ENCODE data around the gene DSCAML1. TPM values are rescaled to one million over a fixed set of nuclear protein-coding genes. Genes with fewer than 3 reads are reported as not detected.
A peak's percentile ranks its signal among the peaks of the same experiment; 100 is the strongest.
"Not testable (repeated sequence)": the region's sequence is repeated elsewhere in the genome, so short reads cannot be mapped to it uniquely, and the experiment has no call there.

The DSCAML1 gene
- total RNA-seq, 1 experiment from 2014 or later: 0.15 TPM

- Histone ChIP-seq H2BK5ac (ENCODE audit: insufficient read length, low read length) (no peak overlapping the region), H3K18ac (ENCODE audit: insufficient read length, low read depth, low read length) (no peak overlapping the region), H4K91ac (ENCODE audit: insufficient read length, low read depth, low read length) (no peak overlapping the region), H3K79me1 (ENCODE audit: insufficient read depth, low read depth, low read length, poor library complexity, severe bottlenecking) (no peaks in the 10 kb centered on the region), H3K4ac (ENCODE audit: low read depth, low read length) (no peak overlapping the region), H3T11ph (ENCODE audit: low read length) (no peak overlapping the region), H3K27me3 (ENCODE audit: insufficient read depth, low read length) (no peaks in the 10 kb centered on the region), H2AK5ac (ENCODE audit: insufficient read length, low read length) (no peak overlapping the region), H3K14ac (ENCODE audit: insufficient read depth, low read length) (no peak overlapping the region), H4K20me1 (ENCODE audit: control insufficient read depth, insufficient read depth, insufficient read length) (no peaks in the 10 kb centered on the region), H4K5ac (ENCODE audit: insufficient read length, low read depth, low read length) (no peak overlapping the region), H3K56ac (ENCODE audit: insufficient read length, low read depth, low read length) (no peak overlapping the region), H2AFZ (ENCODE audit: low read length) (no peak overlapping the region), H3K23ac (ENCODE audit: insufficient read length, low read depth, low read length) (no peak overlapping the region), H3K9me3 (ENCODE audit: control insufficient read depth, low read depth, low read length) (no peaks in the 10 kb centered on the region), H3K9ac (ENCODE audit: extremely low read depth, insufficient read length, low read length) (no peak overlapping the region), H3K4me1 (ENCODE audit: insufficient read depth, low read length) (no peaks in the 10 kb centered on the region), H4K8ac (replicated peaks; ENCODE audit: insufficient read length, low read depth, low read length) (no peak overlapping the region), H3K79me2 (ENCODE audit: insufficient read depth, low read length) (no peaks in the 10 kb centered on the region), H2BK120ac (ENCODE audit: low read depth, low read length, poor library complexity, severe bottlenecking) (no peak overlapping the region), H3K27ac (ENCODE audit: insufficient read length, low read depth, low read length) (no peak overlapping the region), H2BK15ac (ENCODE audit: low read depth, low read length) (no peak overlapping the region), H3K23me2 (ENCODE audit: insufficient read length, low read depth, low read length, poor library complexity, severe bottlenecking) (peaks cover 3% of the 10 kb centered on the region), H2BK12ac (ENCODE audit: insufficient read length, low read depth, low read length) (no peak overlapping the region), H2BK20ac (ENCODE audit: low read depth, low read length, poor library complexity, severe bottlenecking) (no peak overlapping the region), H3K4me2 (ENCODE audit: insufficient read depth, insufficient read length, low read length) (no peak overlapping the region)
- H3K4me1 Mint-ChIP-seq: peaks cover 53 to 64% of the 10 kb centered on the region in 2 experiments
- H3K27me3 Mint-ChIP-seq (ENCODE audit: low read depth): peaks cover 13% of the 10 kb centered on the region
- H3K9me3 Mint-ChIP-seq: no peaks in the 10 kb centered on the region; a peak in 1 of 5 replicates
- H3K4me3 Mint-ChIP-seq: no peak overlapping the region
- WGBS (ENCODE audit: extremely low coverage, insufficient read length, low lambda C conversion rate): no CpG with 5 or more reads among the region's 7 CpGs
- no peak for TF ChIP-seq CTCF (conservative IDR thresholded peaks at IDR 0.05)
- H3K27ac Mint-ChIP-seq: no peak overlapping the region; a peak in 1 of 7 replicates
- no peak for DNase-seq
- H3K36me3 Mint-ChIP-seq (ENCODE audit: insufficient read depth in 1 of 3, low read depth in 3 of 3): no peaks in the 10 kb centered on the region
Measured at GRCh38 chr11:117814204-117814765, 17.3 kb upstream of the DSCAML1 start.

- not testable (repeated sequence) for H3K36me3 Mint-ChIP-seq (ENCODE audit: insufficient read depth in 1 of 3, low read depth in 3 of 3); H2AFZ ChIP-seq (ENCODE audit: low read length); H3K14ac ChIP-seq (ENCODE audit: insufficient read depth, low read length); H2BK12ac ChIP-seq (ENCODE audit: insufficient read length, low read depth, low read length); H3K9me3 ChIP-seq (ENCODE audit: control insufficient read depth, low read depth, low read length); H3K23me2 ChIP-seq (ENCODE audit: insufficient read length, low read depth, low read length, poor library complexity, severe bottlenecking); H2BK15ac ChIP-seq (ENCODE audit: low read depth, low read length); H3K18ac ChIP-seq (ENCODE audit: insufficient read length, low read depth, low read length); H3K4ac ChIP-seq (ENCODE audit: low read depth, low read length); H2BK5ac ChIP-seq (ENCODE audit: insufficient read length, low read length); H3K9me3 Mint-ChIP-seq; H3K27ac Mint-ChIP-seq; H3T11ph ChIP-seq (ENCODE audit: low read length); H3K27me3 ChIP-seq (ENCODE audit: insufficient read depth, low read length); H3K56ac ChIP-seq (ENCODE audit: insufficient read length, low read depth, low read length); H4K91ac ChIP-seq (ENCODE audit: insufficient read length, low read depth, low read length); H4K20me1 ChIP-seq (ENCODE audit: control insufficient read depth, insufficient read depth, insufficient read length); H3K27ac ChIP-seq (ENCODE audit: insufficient read length, low read depth, low read length); DNase-seq; H3K79me2 ChIP-seq (ENCODE audit: insufficient read depth, low read length); H2BK20ac ChIP-seq (ENCODE audit: low read depth, low read length, poor library complexity, severe bottlenecking); H3K23ac ChIP-seq (ENCODE audit: insufficient read length, low read depth, low read length); H2AK5ac ChIP-seq (ENCODE audit: insufficient read length, low read length); H3K4me1 ChIP-seq (ENCODE audit: insufficient read depth, low read length); H4K5ac ChIP-seq (ENCODE audit: insufficient read length, low read depth, low read length); H4K8ac ChIP-seq (replicated peaks; ENCODE audit: insufficient read length, low read depth, low read length); H3K79me1 ChIP-seq (ENCODE audit: insufficient read depth, low read depth, low read length, poor library complexity, severe bottlenecking); H2BK120ac ChIP-seq (ENCODE audit: low read depth, low read length, poor library complexity, severe bottlenecking); H3K4me2 ChIP-seq (ENCODE audit: insufficient read depth, insufficient read length, low read length); H3K9ac ChIP-seq (ENCODE audit: extremely low read depth, insufficient read length, low read length)
- peak overlapping the region in 1 of 2 experiments; percentile 4; a peak in 2 of 5 replicates for H3K4me3 Mint-ChIP-seq
- peaks cover 37% of the 10 kb centered on the region for H3K27me3 Mint-ChIP-seq (ENCODE audit: low read depth)
- WGBS (ENCODE audit: extremely low coverage, insufficient read length, low lambda C conversion rate): 100% methylated on average over 2 of the region's 12 CpGs
- H3K4me1 Mint-ChIP-seq: peaks cover 25 to 37% of the 10 kb centered on the region in 2 experiments
Measured at GRCh38 chr11:117810056-117810451, 13.0 kb upstream of the DSCAML1 start.

Measured in H9 (cell line).